Tibial artery (tissue), 4 donors: ENCODE results near the gene TIMM50.
"Not testable (repeated sequence)": the region's sequence is repeated elsewhere in the genome, so short reads cannot be mapped to it uniquely, and the experiment has no call there.

Source experiments
- DNase-seq, 2 donors: peaks; one replicate each; pipeline ENCODE4 v3.0.0-alpha.2; 2019
- H3K27ac ChIP-seq, 2 donors: fragments of 200-600 bp; sonication (generic) in 1 of 2; 1 replicate in 1 of 2; 2 replicates in 1 of 2; pipeline ENCODE4 v1.5.1; 2018 to 2019; ENCODE audit warnings: mild to moderate bottlenecking in 1 of 2
- H3K27me3 ChIP-seq, 2 donors: fragments of 200-600 bp; sonication (generic) in 1 of 2; one replicate each; pipeline versions ENCODE4 v1.5.1 to v1.6.0; 2016 to 2019
- H3K36me3 ChIP-seq, 3 donors: fragments of 200-600 bp; sonication (generic) in 2 of 3; one replicate each; pipeline ENCODE4 v1.5.1; 2016 to 2019; ENCODE audit warnings: mild to moderate bottlenecking in 2 of 3
- H3K4me1 ChIP-seq, 4 donors: fragments of 200-600 bp; sonication (generic) in 2 of 4; 1 replicate in 3 of 4; 2 replicates in 1 of 4; pipeline ENCODE4 v1.5.1; 2016 to 2019
- H3K4me3 ChIP-seq, 2 donors: fragments of 200-600 bp; sonication (generic) in 1 of 2; 1 replicate in 1 of 2; 2 replicates in 1 of 2; pipeline ENCODE4 v1.5.1; 2018 to 2019; ENCODE audit warnings: mild to moderate bottlenecking in 2 of 2
- H3K9me3 ChIP-seq, 3 donors: fragments of 200-600 bp; sonication (generic) in 1 of 3; one replicate each; pipeline ENCODE4 v1.5.1; 2016 to 2019
- CTCF ChIP-seq, 2 experiments: fragments of 200-600 bp in 1 of 2; fragments of 450-650 bp in 1 of 2; IDR thresholded peaks; one replicate each; pipeline ENCODE4 v1.5.1; 2017 to 2019; ENCODE audit warnings: antibody characterized with exemption in 2 of 2, mild to moderate bottlenecking in 1 of 2, moderate library complexity in 1 of 2
- intact Hi-C: fragments of 100-400 bp; cut with DNase I; formaldehyde crosslinking; loops from one replicate; pipeline ENCODE4 v1.15.0; 2023; ENCODE audit warnings: low total_unique reads

The TIMM50 gene

GRCh38 chr19:39475748-39476147 is 4.9 kb upstream of the TIMM50 start:
- TF ChIP-seq CTCF (IDR thresholded peaks at IDR 0.05): no peak
- DNase-seq: no peak
- H3K9me3 ChIP-seq: no peaks in the 10 kb centered on the region
- peaks cover 0 to 9% (median 3%) of the 10 kb centered on the region in 4 donors for H3K4me1 ChIP-seq
- H3K4me3 ChIP-seq: no peak overlapping the region
- no peak overlapping the region for H3K27ac ChIP-seq
- peaks cover 54 to 63% (median 57%) of the 10 kb centered on the region in 3 donors for H3K36me3 ChIP-seq
- intact Hi-C loops: no loop called here
- no peaks in the 10 kb centered on the region for H3K27me3 ChIP-seq

DNA sequence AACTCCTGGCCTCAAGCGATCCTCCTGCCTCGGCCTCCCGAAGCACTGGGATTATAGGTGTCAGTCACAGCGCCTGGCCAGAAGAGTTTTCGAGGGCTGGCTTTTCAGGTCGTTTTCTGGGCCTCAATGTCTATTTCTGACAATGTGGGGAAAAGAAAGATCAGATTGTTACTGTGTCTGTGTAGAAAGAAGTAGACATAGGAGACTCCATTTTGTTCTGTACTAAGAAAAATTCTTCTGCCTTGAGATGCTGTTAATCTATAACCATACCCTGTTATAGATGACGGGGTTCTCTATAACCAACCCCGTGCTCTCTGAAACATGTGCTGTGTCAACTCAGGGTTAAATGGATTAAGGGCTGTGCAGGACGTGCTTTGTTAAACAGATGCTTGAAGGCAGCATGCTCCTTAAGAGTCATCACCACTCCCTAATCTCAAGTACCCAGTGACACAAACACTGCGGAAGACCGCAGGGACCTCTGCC is 1.3 kb upstream of the TIMM50 start:
- DNase-seq, H3K9me3 ChIP-seq, intact Hi-C loops, H3K27me3 ChIP-seq, H3K4me3 ChIP-seq: not testable (repeated sequence)
- peaks cover 18 to 40% (median 21%) of the 10 kb centered on the region in 3 donors for H3K36me3 ChIP-seq
- H3K27ac ChIP-seq: peak overlapping the region in 1 of 2 donors; percentile 87
- H3K4me1 ChIP-seq: peaks cover 0 to 21% (median 13%) of the 10 kb centered on the region in 4 donors

GRCh38 chr19:39479916-39480315 is 722 bp upstream of the TIMM50 start:
- no peak for TF ChIP-seq CTCF (IDR thresholded peaks at IDR 0.05)
- Histone ChIP-seq H3K27me3 (no peaks in the 10 kb centered on the region), H3K4me3 (peak overlapping the region; percentile 89 to 95), H3K27ac (peak overlapping the region; percentile 78 to 87), H3K36me3 (peaks cover 13 to 40% (median 21%) of the 10 kb centered on the region in 3 donors), H3K9me3 (no peaks in the 10 kb centered on the region), H3K4me1 (peaks cover 0 to 21% (median 13%) of the 10 kb centered on the region in 4 donors)
- DNase-seq: no peak
- intact Hi-C loops: loop anchor here (2.0 kb wide), 1 partner anchor 33 kb away; no protein-coding TSS in a partner anchor

GRCh38 chr19:39481229-39481545 is 549 bp downstream of the TIMM50 start:
- intact Hi-C loops: loop anchor here (2.0 kb wide), 1 partner anchor 34 kb away; no protein-coding TSS in a partner anchor
- H3K27me3 ChIP-seq: no peaks in the 10 kb centered on the region
- H3K27ac ChIP-seq: peak overlapping the region; percentile 78 to 87
- TF ChIP-seq CTCF (IDR thresholded peaks at IDR 0.05): no peak
- H3K4me3 ChIP-seq: peak overlapping the region; percentile 89 to 95
- H3K36me3 ChIP-seq: peaks cover 16 to 40% (median 22%) of the 10 kb centered on the region in 3 donors
- peaks cover 0 to 21% (median 13%) of the 10 kb centered on the region in 4 donors for H3K4me1 ChIP-seq
- no peak for DNase-seq
- no peaks in the 10 kb centered on the region for H3K9me3 ChIP-seq

DNA sequence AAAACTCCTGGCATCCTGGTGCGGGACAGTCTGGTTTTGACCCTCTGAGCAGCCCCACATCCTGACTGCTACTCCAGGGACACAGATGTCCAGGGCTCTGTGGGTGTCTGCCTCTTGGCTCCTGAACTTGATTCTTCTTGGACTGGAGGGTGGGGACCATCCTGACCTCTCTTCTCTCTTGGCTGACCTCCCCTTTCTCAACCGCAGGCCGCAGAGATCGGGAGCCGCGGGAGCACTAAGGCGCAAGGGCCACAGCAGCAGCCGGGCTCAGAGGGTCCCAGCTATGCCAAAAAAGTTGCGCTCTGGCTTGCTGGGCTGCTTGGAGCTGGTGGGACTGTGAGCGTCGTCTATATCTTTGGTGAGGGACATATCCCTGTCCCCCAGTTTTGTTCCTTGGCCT is 1.0 kb downstream of the TIMM50 start:
- H3K4me1 ChIP-seq: peaks cover 0 to 21% (median 13%) of the 10 kb centered on the region in 4 donors
- peak overlapping the region in 1 of 2 donors; percentile 87 for H3K27ac ChIP-seq
- no peak for DNase-seq
- H3K9me3 ChIP-seq: no peaks in the 10 kb centered on the region
- peaks cover 15 to 40% (median 22%) of the 10 kb centered on the region in 3 donors for H3K36me3 ChIP-seq
- peak overlapping the region; percentile 89 to 95 for H3K4me3 ChIP-seq
- no peaks in the 10 kb centered on the region for H3K27me3 ChIP-seq
- intact Hi-C loops: loop anchor here (2.0 kb wide), 2 partner anchors 35 to 57 kb away; no protein-coding TSS in a partner anchor
- TF ChIP-seq CTCF (IDR thresholded peaks at IDR 0.05): no peak

DNA sequence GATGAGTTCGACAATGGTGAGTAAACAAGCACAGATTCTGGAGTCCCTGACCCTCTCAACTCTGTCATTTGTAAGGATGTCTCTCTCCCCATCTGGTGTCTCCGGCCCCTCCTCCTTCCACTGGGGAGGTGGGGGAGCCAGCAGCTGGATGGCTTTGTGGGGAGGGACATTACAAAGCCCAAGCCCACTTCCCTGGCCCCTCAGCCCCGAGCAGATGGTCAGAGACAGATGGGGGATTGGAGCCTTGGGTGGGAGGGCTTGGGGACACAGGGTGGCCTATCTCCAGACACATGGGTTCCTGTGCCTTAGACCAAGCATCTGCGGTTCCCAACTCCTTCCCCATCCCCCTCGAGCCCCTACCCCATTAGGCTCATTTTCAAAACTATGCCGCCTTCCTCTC is 2.5 kb downstream of the TIMM50 start:
- Histone ChIP-seq H3K27me3 (no peaks in the 10 kb centered on the region), H3K4me3 (no peak overlapping the region), H3K36me3 (peaks cover 20 to 51% (median 28%) of the 10 kb centered on the region in 3 donors), H3K27ac (no peak overlapping the region), H3K9me3 (no peaks in the 10 kb centered on the region), H3K4me1 (peaks cover 0 to 21% (median 13%) of the 10 kb centered on the region in 4 donors)
- no peak for TF ChIP-seq CTCF (IDR thresholded peaks at IDR 0.05)
- no peak for DNase-seq
- intact Hi-C loops: loop anchor here (2.0 kb wide), 1 partner anchor 56 kb away; no protein-coding TSS in a partner anchor
